Astrocyte of the cerebellum (primary cell): ENCODE data around the gene USP3.

ENCODE experiments used
- DNase-seq: peaks from one replicate; pipeline ENCODE4 v3.0.0-alpha.2; 2011; ENCODE audit warnings: low read depth
- H3K4me3 ChIP-seq: 2 replicates; pipeline ENCODE4 v1.5.1; 2011; ENCODE audit warnings: mild to moderate bottlenecking, low read depth, low read length, moderate library complexity
- CTCF ChIP-seq: IDR thresholded peaks from 2 replicates; pipeline ENCODE4 v1.5.1; 2012; ENCODE audit warnings: low read length, low read depth, moderate library complexity, mild to moderate bottlenecking; ENCODE audit errors: missing control alignments
- in situ Hi-C: cut with HindIII; loops from 2 replicates; pipeline ENCODE4 v1.10.0; 2017; ENCODE audit warnings: low sequenced_read_pairs

Gene USP3

GRCh38 chr15:63576441-63576840 lies 72.0 kb downstream of the USP3 start:
- no peak for TF ChIP-seq CTCF
- in situ Hi-C loops = no loop called here
- no peak overlapping the region for H3K4me3 ChIP-seq
- no peak for DNase-seq

- in situ Hi-C loops = no loop called here
- DNase-seq = no peak
- H3K4me3 ChIP-seq = no peak overlapping the region
- no peak for TF ChIP-seq CTCF
These were observed 77.8 kb downstream of the USP3 start for GRCh38 chr15:63582179-63582578.

- DNase-seq = no peak
- in situ Hi-C loops = no loop called here
- TF ChIP-seq CTCF = no peak
- H3K4me3 ChIP-seq = no peak overlapping the region
These were observed 78.5 kb downstream of the USP3 start for GRCh38 chr15:63582718-63583426.

- no peak for TF ChIP-seq CTCF
- no peak for DNase-seq
- in situ Hi-C loops = no loop called here
- H3K4me3 ChIP-seq = no peak overlapping the region
These were observed 82.4 kb downstream of the USP3 start for GRCh38 chr15:63586790-63587189.

GRCh38 chr15:63587527-63587926 lies 83.1 kb downstream of the USP3 start:
- in situ Hi-C loops = no loop called here
- no peak overlapping the region for H3K4me3 ChIP-seq
- TF ChIP-seq CTCF = no peak
- no peak for DNase-seq

GRCh38 chr15:63588826-63589225 lies 84.4 kb downstream of the USP3 start:
- no peak overlapping the region for H3K4me3 ChIP-seq
- no peak for TF ChIP-seq CTCF
- DNase-seq = no peak
- in situ Hi-C loops = no loop called here
